GM12864 (cell line): ENCODE results near the gene NXPH2.

Experiments
- DNase-seq: peaks from one replicate; pipeline ENCODE4 v3.0.0-alpha.2; 2011; ENCODE audit warnings: low read depth
- H3K4me3 ChIP-seq: 2 replicates; pipeline ENCODE4 v1.5.1; 2011; ENCODE audit warnings: mild to moderate bottlenecking, low read depth, low read length, control low read depth
- CTCF ChIP-seq: IDR thresholded peaks from 2 replicates; pipeline ENCODE4 v1.5.1; 2011; ENCODE audit warnings: low read depth, mild to moderate bottlenecking, moderate library complexity, low read length, control low read depth, inconsistent platforms; ENCODE audit errors: missing control alignments

Gene NXPH2

DNA sequence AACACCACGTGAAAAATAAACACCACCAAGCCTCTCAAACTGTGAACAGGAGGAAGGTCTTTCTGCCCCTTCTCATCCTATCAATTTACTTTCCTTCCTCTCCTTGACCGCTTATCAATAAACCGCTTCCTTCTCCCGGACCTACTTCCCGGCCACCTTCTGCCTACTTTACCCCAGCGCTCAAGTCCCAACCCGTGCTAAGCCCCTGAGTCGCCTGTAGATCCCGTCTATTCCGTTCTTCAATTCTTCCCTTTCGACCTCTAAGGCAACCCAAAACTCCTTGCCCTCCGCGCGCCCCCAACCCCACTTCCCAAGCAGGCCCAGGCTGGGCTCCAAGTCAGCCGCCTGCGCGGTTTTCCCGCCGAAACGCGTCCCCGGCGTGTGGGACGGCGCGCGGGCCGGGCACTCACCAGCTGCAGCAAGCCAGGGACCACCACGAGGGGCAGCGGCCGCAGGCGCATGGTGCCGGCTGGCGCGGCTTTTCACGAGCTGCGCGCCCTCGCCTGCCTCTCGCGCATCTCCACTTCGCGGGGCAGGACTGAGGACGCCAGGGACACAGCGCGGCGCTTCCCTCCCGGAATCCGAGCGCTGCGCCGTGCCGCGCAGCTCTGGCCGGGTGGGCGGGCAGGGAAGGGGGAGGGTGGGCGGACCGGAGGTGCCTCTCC, at the start of gene NXPH2:
NXPH2 (minus strand) TSS at position 610 of the 665 bp plus-strand sequence; CDS start at position 461, 149 bp downstream.
- no peak for TF ChIP-seq CTCF
- DNase-seq = no peak
- no peak within 1 kb of the TSS for H3K4me3 ChIP-seq

GRCh38 chr2:138829326-138829919, 49.2 kb upstream of the NXPH2 start:
- DNase-seq = no peak

DNA sequence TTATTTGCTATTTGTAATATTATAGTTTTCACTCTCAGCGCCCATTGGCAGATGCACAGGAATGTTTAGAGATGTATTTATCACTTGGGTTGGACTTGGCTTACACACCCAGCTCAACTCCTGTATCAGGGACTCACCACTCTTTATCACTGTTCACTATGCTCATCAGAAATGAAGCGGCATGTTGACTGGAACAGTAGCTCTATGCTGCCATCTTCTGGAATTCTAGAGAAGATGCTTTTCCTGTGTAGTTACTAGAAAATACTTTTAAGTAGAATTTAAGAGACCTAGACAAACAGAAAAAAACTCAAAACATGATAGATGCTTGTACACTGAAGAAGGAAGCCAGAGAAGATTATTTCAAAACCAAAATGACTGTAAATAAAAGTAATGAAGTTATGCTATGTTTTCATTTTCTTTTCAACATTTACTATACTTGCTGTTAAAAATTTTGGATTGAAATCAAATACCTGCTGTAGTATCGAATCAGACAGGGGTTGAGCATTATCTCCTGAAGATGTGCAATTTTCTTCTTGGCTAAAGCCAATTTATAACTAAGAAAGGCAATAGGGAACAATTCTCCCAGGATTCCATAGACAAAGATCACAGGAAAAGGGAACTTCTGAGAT, 47.4 kb upstream of the NXPH2 start:
- DNase-seq = peak; percentile 24
- no peak overlapping the region for H3K4me3 ChIP-seq
- peak; percentile 60 for TF ChIP-seq CTCF

More at GRCh38 chr2:138829326-138829919, 49.2 kb upstream of the NXPH2 start:
- TF ChIP-seq CTCF = peak; percentile 35
- H3K4me3 ChIP-seq = no peak overlapping the region

DNA sequence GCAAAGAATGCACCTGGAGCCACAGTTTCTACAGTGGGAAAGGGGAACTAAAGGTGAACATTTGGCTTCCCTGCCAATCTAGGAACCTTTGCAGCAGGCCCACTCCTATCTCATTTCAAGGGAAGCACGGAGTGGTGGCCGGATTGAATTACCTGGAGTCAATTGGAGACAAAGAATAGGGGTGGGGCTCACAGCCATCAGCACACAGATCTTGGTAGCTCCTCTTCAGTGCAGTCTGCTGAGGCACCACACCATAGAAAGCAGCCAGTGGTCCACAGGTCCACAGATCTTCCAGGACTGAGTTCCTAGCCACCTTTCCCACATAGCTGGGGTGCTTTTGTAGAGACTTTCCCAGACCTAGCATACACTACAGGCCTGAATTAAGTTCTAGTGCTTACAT, 43.5 kb upstream of the NXPH2 start:
- TF ChIP-seq CTCF = no peak
- no peak for DNase-seq
- H3K4me3 ChIP-seq = no peak overlapping the region

GRCh38 chr2:138819964-138820363, 39.8 kb upstream of the NXPH2 start:
- no peak for TF ChIP-seq CTCF
- no peak for DNase-seq
- no peak overlapping the region for H3K4me3 ChIP-seq

GRCh38 chr2:138818556-138818955, 38.4 kb upstream of the NXPH2 start:
- no peak overlapping the region for H3K4me3 ChIP-seq
- no peak for DNase-seq
- TF ChIP-seq CTCF = no peak
